CD14-positive monocyte (primary cell): ENCODE results near the gene SNRPN. TPM values are rescaled to one million over a fixed set of nuclear protein-coding genes. Genes with fewer than 3 reads are reported as not detected.

ENCODE experiments used
- DNase-seq, 3 donors: peaks; one replicate each; pipeline ENCODE4 v3.0.0-alpha.2; 2011 to 2022
- H2AFZ ChIP-seq: 2 replicates; pipeline ENCODE4 v1.6.0; 2012; ENCODE audit warnings: mild to moderate bottlenecking, low read depth, low read length, inconsistent platforms; ENCODE audit not compliant: insufficient read depth, poor library complexity, severe bottlenecking
- H3K27ac ChIP-seq, 2 donors: 1 replicate in 1 of 2; 2 replicates in 1 of 2; pipeline ENCODE4 v1.5.1; 2012 to 2013; ENCODE audit warnings: low read length in 2 of 2, control low read depth in 1 of 2, inconsistent platforms in 1 of 2, low read depth in 1 of 2, mild to moderate bottlenecking in 1 of 2
- H3K27me3 ChIP-seq, 2 donors: one replicate each; pipeline versions ENCODE4 v1.6.0 to v1.6.1; 2011 to 2013; ENCODE audit warnings: low read length in 2 of 2; ENCODE audit not compliant: control insufficient read depth in 2 of 2, insufficient read depth in 2 of 2
- H3K36me3 ChIP-seq, 2 donors: replicated peaks in 1 of 2; 1 replicate in 1 of 2; 2 replicates in 1 of 2; pipeline versions ENCODE4 v1.5.1 to v1.6.1; 2012 to 2013; ENCODE audit warnings: low read length in 2 of 2, control low read depth in 1 of 2, inconsistent platforms in 1 of 2, mild to moderate bottlenecking in 1 of 2; ENCODE audit not compliant: insufficient read depth in 2 of 2, control insufficient read depth in 1 of 2
- H3K4me1 ChIP-seq, 2 donors: 1 replicate in 1 of 2; 2 replicates in 1 of 2; pipeline versions ENCODE4 v1.5.1 to v1.6.1; 2012 to 2013; ENCODE audit warnings: low read length in 2 of 2, control low read depth in 1 of 2, inconsistent platforms in 1 of 2, mild to moderate bottlenecking in 1 of 2, moderate library complexity in 1 of 2; ENCODE audit not compliant: insufficient read depth in 2 of 2, control insufficient read depth in 1 of 2
- H3K4me2 ChIP-seq: replicated peaks from 2 replicates; pipeline ENCODE3; 2012; ENCODE audit warnings: low read length, moderate library complexity, mild to moderate bottlenecking; ENCODE audit not compliant: poor library complexity, severe bottlenecking; ENCODE audit errors: extremely low read depth
- H3K4me3 ChIP-seq, 3 experiments: fragments of 200-600 bp in 1 of 3; sonication (generic) in 1 of 3; replicated peaks in 1 of 3; 1 replicate in 2 of 3; 2 replicates in 1 of 3; pipeline ENCODE4 v1.5.1; 2011 to 2013; ENCODE audit warnings: low read length in 3 of 3, mild to moderate bottlenecking in 3 of 3, control low read depth in 2 of 3, low read depth in 2 of 3, inconsistent platforms in 1 of 3, moderate library complexity in 1 of 3
- H3K79me2 ChIP-seq: 2 replicates; pipeline ENCODE4 v1.6.0; 2012; ENCODE audit warnings: mild to moderate bottlenecking, control low read depth, inconsistent platforms, low read length, moderate library complexity; ENCODE audit not compliant: insufficient read depth
- H3K9ac ChIP-seq: 2 replicates; pipeline ENCODE4 v1.6.0; 2017; ENCODE audit warnings: low read length, mild to moderate bottlenecking; ENCODE audit not compliant: insufficient read depth, poor library complexity, severe bottlenecking
- H3K9me3 ChIP-seq, 2 donors: replicated peaks in 1 of 2; 1 replicate in 1 of 2; 2 replicates in 1 of 2; pipeline versions ENCODE4 v1.5.1 to v1.6.1; 2012 to 2013; ENCODE audit warnings: low read length in 2 of 2, control low read depth in 1 of 2; ENCODE audit not compliant: control insufficient read depth in 1 of 2, insufficient read depth in 1 of 2
- H4K20me1 ChIP-seq: 2 replicates; pipeline ENCODE4 v1.6.0; 2012; ENCODE audit warnings: mild to moderate bottlenecking, low read length, control low read depth, moderate library complexity; ENCODE audit not compliant: insufficient read depth
- H3K27ac Mint-ChIP-seq, 7 donors: one replicate each; pipeline ENCODE4 v1.8.0; 2020; ENCODE audit warnings: mild to moderate bottlenecking in 7 of 7, mixed read lengths in 7 of 7, moderate library complexity in 6 of 7, inconsistent platforms in 2 of 7
- H3K27me3 Mint-ChIP-seq, 3 donors: one replicate each; pipeline ENCODE4 v1.8.0; 2021 to 2022; ENCODE audit warnings: low read depth in 3 of 3, mild to moderate bottlenecking in 3 of 3, mixed read lengths in 3 of 3, moderate library complexity in 3 of 3, inconsistent platforms in 1 of 3
- H3K36me3 Mint-ChIP-seq, 2 donors: one replicate each; pipeline ENCODE4 v1.8.0; 2020; ENCODE audit warnings: mixed read lengths in 2 of 2, inconsistent platforms in 1 of 2, mild to moderate bottlenecking in 1 of 2
- H3K4me1 Mint-ChIP-seq: one replicate; pipeline ENCODE4 v1.8.0; 2020; ENCODE audit warnings: mild to moderate bottlenecking, mixed read lengths
- H3K4me3 Mint-ChIP-seq, 2 donors: one replicate each; pipeline ENCODE4 v1.8.0; 2020; ENCODE audit warnings: mild to moderate bottlenecking in 2 of 2, mixed read lengths in 2 of 2, moderate library complexity in 1 of 2
- H3K9me3 Mint-ChIP-seq, 7 donors: one replicate each; pipeline ENCODE4 v1.8.0; 2020 to 2022; ENCODE audit warnings: mixed read lengths in 7 of 7, mild to moderate bottlenecking in 6 of 7, moderate library complexity in 6 of 7, inconsistent platforms in 2 of 7
- WGBS: methylation state at CpG from one replicate; pipeline ENCODE4 v1.1.5; 2013; ENCODE audit warnings: missing lambda C conversion rate; ENCODE audit not compliant: insufficient coverage; 5-methylcytosine and 5-hydroxymethylcytosine counted together
- intact Hi-C, 2 donors: fragments of 100-400 bp; cut with micrococcal nuclease; formaldehyde crosslinking; loops; one replicate each; pipeline versions ENCODE4 v1.15.0 to v1.15.1; 2023
- polyA plus RNA-seq, 3 donors: library from polyadenylated mRNA; depleted of rRNA in 1 of 3; unstranded in 2 of 3; stranded (reverse) in 1 of 3; fragments of 300-500 nt in 2 of 3; fragments of >200 nt in 1 of 3; fragmentation: Illumina TruSeq in 2 of 3; gene quantifications; 1 replicate in 2 of 3; 2 replicates in 1 of 3; pipeline ENCODE4 v1.2.3, GENCODE V29; 2012 to 2021
- TF ChIP-seq, protein P1 (sequence below): fragments of 200-600 bp; IDR thresholded peaks from one replicate; pipeline ENCODE4 v1.8.0; 2022; ENCODE audit warnings: antibody characterized with exemption, mild to moderate bottlenecking

The SNRPN gene
- polyA plus RNA-seq, 3 donors = 12.6 to 46.1 (median 43.9) TPM

DNA sequence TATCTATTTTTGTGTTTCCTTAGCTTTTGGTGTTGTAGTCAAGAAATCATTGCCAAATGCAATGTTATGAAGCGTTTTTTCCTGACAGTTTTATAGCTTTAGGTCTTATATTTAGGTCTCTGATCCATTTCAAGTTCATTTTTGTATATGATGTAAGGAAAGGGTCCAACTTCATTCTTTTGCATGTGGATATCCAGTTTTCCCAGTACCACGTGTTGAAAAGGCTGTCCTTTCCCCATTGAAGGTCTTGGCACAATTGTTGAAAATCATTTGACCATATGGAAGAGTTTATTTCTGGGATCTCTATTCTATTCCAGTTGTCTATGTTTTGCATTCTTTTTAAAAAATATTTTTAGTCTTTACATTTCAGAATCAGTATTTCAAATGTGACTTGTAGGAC lies 14.6 kb upstream of the SNRPN start:
- TF ChIP-seq, protein P1, sequence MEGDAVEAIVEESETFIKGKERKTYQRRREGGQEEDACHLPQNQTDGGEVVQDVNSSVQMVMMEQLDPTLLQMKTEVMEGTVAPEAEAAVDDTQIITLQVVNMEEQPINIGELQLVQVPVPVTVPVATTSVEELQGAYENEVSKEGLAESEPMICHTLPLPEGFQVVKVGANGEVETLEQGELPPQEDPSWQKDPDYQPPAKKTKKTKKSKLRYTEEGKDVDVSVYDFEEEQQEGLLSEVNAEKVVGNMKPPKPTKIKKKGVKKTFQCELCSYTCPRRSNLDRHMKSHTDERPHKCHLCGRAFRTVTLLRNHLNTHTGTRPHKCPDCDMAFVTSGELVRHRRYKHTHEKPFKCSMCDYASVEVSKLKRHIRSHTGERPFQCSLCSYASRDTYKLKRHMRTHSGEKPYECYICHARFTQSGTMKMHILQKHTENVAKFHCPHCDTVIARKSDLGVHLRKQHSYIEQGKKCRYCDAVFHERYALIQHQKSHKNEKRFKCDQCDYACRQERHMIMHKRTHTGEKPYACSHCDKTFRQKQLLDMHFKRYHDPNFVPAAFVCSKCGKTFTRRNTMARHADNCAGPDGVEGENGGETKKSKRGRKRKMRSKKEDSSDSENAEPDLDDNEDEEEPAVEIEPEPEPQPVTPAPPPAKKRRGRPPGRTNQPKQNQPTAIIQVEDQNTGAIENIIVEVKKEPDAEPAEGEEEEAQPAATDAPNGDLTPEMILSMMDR = no peak
- intact Hi-C loops = no loop called here
- Histone ChIP-seq H4K20me1 (no peaks in the 10 kb centered on the region), H3K36me3 (no peaks in the 10 kb centered on the region), H3K4me3 (no peak overlapping the region), H3K79me2 (no peaks in the 10 kb centered on the region), H3K4me2 (no peak overlapping the region), H3K4me1 (no peaks in the 10 kb centered on the region), H3K27ac (no peak overlapping the region), H3K9me3 (peaks cover 37 to 60% of the 10 kb centered on the region in 2 donors), H2AFZ (no peak overlapping the region), H3K9ac (no peak overlapping the region), H3K27me3 (no peaks in the 10 kb centered on the region)
- Mint-ChIP-seq H3K9me3 (peaks cover 13 to 59% (median 31%) of the 10 kb centered on the region in 7 donors), H3K4me3 (no peak overlapping the region), H3K27me3 (peaks cover 0 to 1% (median 0%) of the 10 kb centered on the region in 3 donors), H3K36me3 (no peaks in the 10 kb centered on the region), H3K27ac (no peak overlapping the region), H3K4me1 (no peaks in the 10 kb centered on the region)
- WGBS = 60% methylated on average over 1 of the region's 2 CpGs
- no peak for DNase-seq

DNA sequence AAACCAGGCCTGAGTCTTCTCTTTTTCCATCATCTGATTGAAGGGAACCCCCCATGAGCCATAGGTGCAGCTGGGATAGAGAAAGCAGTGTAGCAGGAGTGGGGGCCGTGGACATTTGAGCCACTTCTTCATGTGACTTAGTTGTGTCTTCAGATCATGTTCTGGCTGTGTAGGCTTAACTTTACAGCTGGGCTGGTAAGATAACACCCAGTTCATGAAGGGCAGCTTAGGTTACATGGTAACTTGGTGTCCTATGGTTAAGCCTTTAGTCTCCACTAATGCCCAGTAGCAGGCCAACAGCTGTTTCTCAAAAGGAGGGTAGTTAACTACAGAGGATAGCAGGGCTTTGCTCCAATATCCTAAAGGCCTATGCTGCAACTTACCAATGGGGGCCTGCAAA lies 11.4 kb upstream of the SNRPN start:
- peaks cover 1% of the 10 kb centered on the region for H3K4me1 Mint-ChIP-seq
- TF ChIP-seq, protein P1 = no peak

More for the DNA sequence above, 11.4 kb upstream of the SNRPN start:
- no peaks in the 10 kb centered on the region for H3K79me2 ChIP-seq
- no peaks in the 10 kb centered on the region for H3K4me1 ChIP-seq
- 63% methylated on average over 1 of the region's 1 CpG for WGBS
- H2AFZ ChIP-seq = no peak overlapping the region
- peaks cover 9 to 51% (median 28%) of the 10 kb centered on the region in 7 donors for H3K9me3 Mint-ChIP-seq
- no peaks in the 10 kb centered on the region for H4K20me1 ChIP-seq
- no peak overlapping the region for H3K4me3 Mint-ChIP-seq
- H3K4me3 ChIP-seq = no peak overlapping the region
- H3K9ac ChIP-seq = no peak overlapping the region
- DNase-seq = no peak
- no peaks in the 10 kb centered on the region for H3K36me3 Mint-ChIP-seq
- peaks cover 48 to 57% of the 10 kb centered on the region in 2 donors for H3K9me3 ChIP-seq
- H3K36me3 ChIP-seq = no peaks in the 10 kb centered on the region
- H3K27ac ChIP-seq = no peak overlapping the region
- no peaks in the 10 kb centered on the region for H3K27me3 ChIP-seq
- intact Hi-C loops = no loop called here
- no peak overlapping the region for H3K27ac Mint-ChIP-seq
- peaks cover 0 to 1% (median 0%) of the 10 kb centered on the region in 3 donors for H3K27me3 Mint-ChIP-seq
- H3K4me2 ChIP-seq = no peak overlapping the region
